ENCODE data around the gene FGF3. TPM values are rescaled to one million over a fixed set of nuclear protein-coding genes. Genes with fewer than 3 reads are reported as not detected.
"Not testable (repeated sequence)": the region's sequence is repeated elsewhere in the genome, so short reads cannot be mapped to it uniquely, and the experiment has no call there.

Gene FGF3
- total RNA-seq, 1 experiment from 2014 or later, result 0.41 TPM

- no peak for DNase-seq (ENCODE audit: low spot score)
Measured at GRCh38 chr11:69773626-69774353, 45.4 kb downstream of the FGF3 start.

GRCh38 chr11:69771466-69771865, 47.8 kb downstream of the FGF3 start:
- no peak for DNase-seq (ENCODE audit: low spot score)

- no peak for DNase-seq (ENCODE audit: low spot score)
Measured at GRCh38 chr11:69770540-69770939, 48.7 kb downstream of the FGF3 start.

GRCh38 chr11:69765498-69765995, 53.7 kb downstream of the FGF3 start:
- DNase-seq (ENCODE audit: low spot score), result no peak

- DNase-seq (ENCODE audit: low spot score), result not testable (repeated sequence)
Measured at GRCh38 chr11:69764918-69765317, 54.3 kb downstream of the FGF3 start.

- no peak for DNase-seq (ENCODE audit: low spot score)
Measured at GRCh38 chr11:69760319-69760718, 58.9 kb downstream of the FGF3 start.

Other genes with a start within 250 kb of the FGF3 start
- gene CCND1, start 178.3 kb downstream of the FGF3 start, total RNA-seq (2014; rRNA removed; shearing (Covaris generic)), result 134 and 151 TPM in 2 replicates
- 31.7 and 40.1 TPM in 2 replicates for gene LTO1, start 144.1 kb downstream of the FGF3 start, total RNA-seq (2014; rRNA removed; shearing (Covaris generic))
- gene FGF19, start 115.4 kb downstream of the FGF3 start, total RNA-seq (2014; rRNA removed; shearing (Covaris generic)), result 117 and 131 TPM in 2 replicates
- gene FGF4, start 44.1 kb downstream of the FGF3 start, total RNA-seq (2014; rRNA removed; shearing (Covaris generic)), result not detected in 2 replicates